ENCODE data around the gene ZNF514. TPM values are rescaled to one million over a fixed set of nuclear protein-coding genes. Genes with fewer than 3 reads are reported as not detected.
"Not testable (repeated sequence)": the region's sequence is repeated elsewhere in the genome, so short reads cannot be mapped to it uniquely, and the experiment has no call there.

Gene ZNF514
- polyA plus RNA-seq, 3 donors, result 5.3 to 7.1 (median 6.8) TPM

DNA sequence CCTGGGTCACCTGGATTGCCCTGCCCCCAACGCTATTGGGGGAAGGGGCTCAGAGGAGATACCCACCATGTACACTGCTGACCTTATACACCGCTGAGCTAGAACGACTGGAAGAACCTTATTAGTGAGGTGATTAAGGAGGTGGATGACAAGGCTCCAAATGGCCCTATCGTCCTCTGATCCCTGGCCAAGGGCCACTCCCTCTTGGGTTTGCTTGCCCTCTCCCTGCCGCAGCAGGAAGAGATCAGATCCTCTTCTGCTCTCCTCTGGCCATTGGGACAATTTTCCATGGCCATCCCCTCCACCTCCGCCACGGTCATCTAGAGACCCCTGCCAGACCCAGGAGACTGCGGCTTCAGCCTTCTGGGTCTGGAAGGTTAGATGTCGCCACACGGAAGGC is 1.2 kb downstream of the ZNF514 start:
- 55 to 71% (median 62%) methylated on average over 10 of the region's 10 CpGs for whole genome bisulfite sequencing, 3 donors
- no peak overlapping the region for H3K27ac ChIP-seq (ENCODE audit: low read depth, low read length)

GRCh38 chr2:95149397-95149984 is 10.2 kb downstream of the ZNF514 start:
- no peak overlapping the region for H3K27ac ChIP-seq (ENCODE audit: low read depth, low read length)
- 98 to 100% (median 98%) methylated on average over 6 of the region's 6 CpGs for WGBS, 3 donors

- 95 to 98% (median 98%) methylated on average over 2 of the region's 2 CpGs for WGBS, 3 donors
- no peak overlapping the region for H3K27ac ChIP-seq (ENCODE audit: low read depth, low read length)
Observed at GRCh38 chr2:95143838-95144237, 15.8 kb downstream of the ZNF514 start.

DNA sequence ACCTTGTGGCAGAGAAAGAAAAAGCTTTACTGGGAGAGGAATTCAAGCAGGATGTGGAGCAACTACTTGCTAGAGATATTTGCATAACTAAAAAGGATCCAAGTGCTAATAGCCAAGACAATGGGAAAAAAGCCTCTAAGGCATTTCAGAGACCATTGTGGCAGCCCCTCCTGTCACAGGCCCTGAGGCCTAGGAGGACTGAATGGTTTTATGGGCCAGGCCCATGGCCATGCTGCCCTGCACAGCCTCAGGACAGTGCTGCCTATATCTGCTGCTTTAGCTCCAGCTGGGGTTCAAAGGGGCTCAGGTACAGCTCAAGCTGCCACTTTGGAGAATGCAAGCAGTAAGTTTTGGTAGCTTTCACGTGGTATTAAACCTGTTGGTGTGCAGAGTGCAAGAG is 20.9 kb downstream of the ZNF514 start:
- no peak overlapping the region for H3K27ac ChIP-seq (ENCODE audit: low read depth, low read length)
- 71 to 93% (median 75%) methylated on average over 1 of the region's 1 CpG for WGBS, 3 donors

- no peak overlapping the region for H3K27ac ChIP-seq (ENCODE audit: low read depth, low read length)
- WGBS, 3 donors, result 22 to 27% (median 24%) methylated on average over 5 of the region's 5 CpGs
Observed at GRCh38 chr2:95122197-95122551, 37.5 kb downstream of the ZNF514 start.

- H3K27ac ChIP-seq (ENCODE audit: low read depth, low read length), result no peak within 1 kb of the TSS
- WGBS, 3 donors, result 0% methylated on average over 76 to 86 of the region's 86 CpGs
Observed at GRCh38 chr2:95121407-95122196, 38.0 kb downstream of the ZNF514 start, which contains the start of gene MRPS5. Gene MRPS5, minus strand, starts transcription at chr2:95121808. Its CDS starts 17 bp downstream, at chr2:95121791.

DNA sequence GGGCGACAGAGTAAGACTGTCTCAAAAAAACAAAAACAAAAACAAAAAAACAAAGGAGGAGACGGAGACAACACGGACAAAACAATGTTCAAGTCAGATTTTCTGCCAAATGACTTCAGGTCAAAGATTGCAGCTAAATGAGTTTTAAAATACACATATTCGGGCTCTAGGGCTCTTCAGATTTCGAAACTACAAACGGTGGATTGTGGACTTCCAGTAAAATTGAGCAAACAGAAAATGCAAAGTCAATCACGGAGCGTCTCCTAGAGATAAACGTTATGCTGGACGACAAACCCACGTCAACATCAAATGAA is 38.6 kb downstream of the ZNF514 start:
- WGBS, 3 donors, result 1 to 3% (median 1%) methylated on average over 11 of the region's 11 CpGs
- no peak overlapping the region for H3K27ac ChIP-seq (ENCODE audit: low read depth, low read length)

- H3K27ac ChIP-seq (ENCODE audit: low read depth, low read length), result no peak overlapping the region
- WGBS, 3 donors, result 12 to 22% (median 13%) methylated on average over 7 of the region's 7 CpGs
Observed at GRCh38 chr2:95115418-95115817, 44.2 kb downstream of the ZNF514 start.

DNA sequence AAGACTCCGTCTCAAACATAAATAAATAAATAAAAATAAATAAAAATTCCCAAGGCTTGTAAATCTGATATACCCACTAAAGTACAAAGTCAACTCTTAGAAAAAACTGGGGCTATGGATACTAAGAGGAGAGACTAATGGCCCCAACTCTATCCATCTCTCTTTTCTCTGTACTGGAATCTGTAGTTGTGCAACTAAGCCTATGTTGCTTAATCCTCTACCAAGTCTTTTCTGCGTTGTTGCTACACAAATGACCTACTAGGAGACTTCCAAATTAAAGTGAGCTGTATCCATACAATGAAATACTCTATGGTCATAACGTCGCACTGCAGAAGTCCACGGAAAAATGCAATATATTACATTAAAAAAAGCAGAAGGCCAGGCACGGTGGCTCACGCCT is 46.2 kb downstream of the ZNF514 start:
- H3K27ac ChIP-seq (ENCODE audit: low read depth, low read length), result no peak overlapping the region
- WGBS, 3 donors, result 62 to 98% (median 75%) methylated on average over 7 of the region's 7 CpGs

- no peak overlapping the region for H3K27ac ChIP-seq (ENCODE audit: low read depth, low read length)
Observed at GRCh38 chr2:95110395-95110794, 49.3 kb downstream of the ZNF514 start.

GRCh38 chr2:95109260-95109659 is 50.4 kb downstream of the ZNF514 start:
- 80 to 89% (median 87%) methylated on average over 6 of the region's 6 CpGs for WGBS, 3 donors
- no peak overlapping the region for H3K27ac ChIP-seq (ENCODE audit: low read depth, low read length)

- no peak overlapping the region for H3K27ac ChIP-seq (ENCODE audit: low read depth, low read length)
- WGBS, 3 donors, result 70 to 94% (median 75%) methylated on average over 2 of the region's 2 CpGs
Observed at GRCh38 chr2:95106081-95106480, 53.6 kb downstream of the ZNF514 start.

- 92 to 96% (median 93%) methylated on average over 8 of the region's 8 CpGs for WGBS, 3 donors
- no peak overlapping the region for H3K27ac ChIP-seq (ENCODE audit: low read depth, low read length)
Observed at GRCh38 chr2:95104606-95105005, 55.0 kb downstream of the ZNF514 start.

DNA sequence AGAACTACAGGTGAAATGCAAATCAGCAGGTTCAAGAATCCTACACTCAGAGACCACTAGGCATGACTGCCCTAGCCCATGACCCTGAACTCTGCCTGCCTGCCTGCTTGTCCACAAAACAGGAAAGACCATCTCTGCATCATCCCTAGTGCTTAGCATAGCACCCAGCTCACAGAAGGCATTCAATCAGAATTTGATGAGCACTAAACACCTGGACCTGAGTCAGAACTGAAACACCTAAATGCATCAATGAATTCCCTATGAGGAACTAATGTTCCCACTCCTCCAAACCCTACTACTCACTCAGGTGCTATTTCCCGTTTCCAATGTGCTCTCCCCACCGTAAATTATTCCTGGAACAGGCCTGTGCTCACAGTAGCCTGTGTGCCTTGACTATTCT is 59.7 kb downstream of the ZNF514 start:
- 94 to 97% (median 96%) methylated on average over 2 of the region's 2 CpGs for WGBS, 3 donors

DNA sequence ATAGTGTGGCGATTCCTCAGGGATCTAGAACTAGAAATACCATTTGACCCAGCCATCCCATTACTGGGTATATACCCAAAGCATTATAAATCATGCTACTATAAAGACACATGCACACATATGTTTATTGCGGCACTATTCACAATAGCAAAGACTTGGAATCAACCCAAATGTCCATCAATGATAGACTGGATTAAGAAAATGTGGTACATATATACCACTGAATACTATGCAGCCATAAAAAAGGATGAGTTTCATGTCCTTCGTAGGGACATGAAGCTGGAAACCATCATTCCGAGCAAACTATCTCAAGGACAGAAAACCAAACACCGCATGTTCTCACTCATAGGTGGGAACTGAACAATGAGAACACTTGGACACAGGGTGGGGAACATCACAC is 61.4 kb downstream of the ZNF514 start:
- WGBS, 3 donors, result 93 to 97% (median 97%) methylated on average over 4 to 5 of the region's 5 CpGs
- not testable (repeated sequence) for H3K27ac ChIP-seq (ENCODE audit: low read depth, low read length)

More for the DNA sequence above, 59.7 kb downstream of the ZNF514 start:
- no peak overlapping the region for H3K27ac ChIP-seq (ENCODE audit: low read depth, low read length)

Other genes starting within 250 kb of the ZNF514 start
- 1 to 10 TPM; 1.8 to 7.4 (median 3.8) TPM for gene MAL, start 134.1 kb downstream of the ZNF514 start, polyA plus RNA-seq
- gene MRPS5, start 38.0 kb downstream of the ZNF514 start, polyA plus RNA-seq, result 10 to 100 TPM; 36.9 to 54.3 (median 48.4) TPM
- gene ZNF2, start 6.0 kb upstream of the ZNF514 start, polyA plus RNA-seq, result 1 to 10 TPM in 2 of 3 donors, under 1 TPM in 1; 0.79 to 1.5 (median 1.3) TPM
- under 1 TPM; 0.34 to 0.75 (median 0.45) TPM for gene ZNF892, start 47.7 kb upstream of the ZNF514 start, polyA plus RNA-seq
- gene PROM2, start 114.6 kb upstream of the ZNF514 start, polyA plus RNA-seq, result 1 to 10 TPM; 2.0 to 6.1 (median 3.0) TPM
- gene KCNIP3, start 137.5 kb upstream of the ZNF514 start, polyA plus RNA-seq, result 10 to 100 TPM in 1 of 3 donors, 1 to 10 TPM in 2; 2.4 to 14.1 (median 5.1) TPM
- 10 to 100 TPM; 20.8 to 34.6 (median 26.7) TPM for gene FAHD2A, start 242.9 kb upstream of the ZNF514 start, polyA plus RNA-seq